Body of pancreas (tissue), 4 donors: ENCODE data around the gene CP.

Experiments
- CTCF ChIP-seq, 7 experiments: fragments of 450-650 bp in 4 of 7; fragments of 200-600 bp in 3 of 7; sonication (generic) in 3 of 7; IDR thresholded peaks; one replicate each; pipeline ENCODE4 v1.5.1; 2016 to 2019; ENCODE audit warnings: antibody characterized with exemption in 7 of 7
- POLR2A ChIP-seq, 3 donors: fragments of 450-650 bp; IDR thresholded peaks; one replicate each; pipeline ENCODE4 v1.6.1; 2016; ENCODE audit warnings: antibody characterized with exemption in 3 of 3, mild to moderate bottlenecking in 2 of 3

GRCh38 chr3:149174901-149175300 lies 46.7 kb downstream of the CP start:
- TF ChIP-seq CTCF (IDR thresholded peaks at IDR 0.05) (no peak), POLR2A (IDR thresholded peaks at IDR 0.05) (no peak)
